Endodermal cell (in vitro differentiated cells): ENCODE results near the gene TAF3. TPM values are rescaled to one million over a fixed set of nuclear protein-coding genes. Genes with fewer than 3 reads are reported as not detected.

Experiments used
- DNase-seq: peaks from one replicate; pipeline ENCODE4 v3.0.0-alpha.2; 2017
- H3K27ac ChIP-seq: 2 replicates; pipeline ENCODE4 v1.5.1; 2013; ENCODE audit warnings: mild to moderate bottlenecking, low read depth, low read length, moderate library complexity
- H3K27me3 ChIP-seq: 2 replicates; pipeline ENCODE4 v1.6.1; 2013; ENCODE audit warnings: mild to moderate bottlenecking, low read length, moderate library complexity; ENCODE audit not compliant: insufficient read depth, control insufficient read depth, poor library complexity, severe bottlenecking
- H3K36me3 ChIP-seq: 2 replicates; pipeline ENCODE4 v1.7.0; 2013; ENCODE audit warnings: mild to moderate bottlenecking, low read length, moderate library complexity; ENCODE audit not compliant: control insufficient read depth, insufficient read depth
- H3K4me1 ChIP-seq: one replicate; pipeline ENCODE4 v1.7.0; 2013; ENCODE audit warnings: low read length; ENCODE audit not compliant: control insufficient read depth, insufficient read depth
- H3K4me3 ChIP-seq: 2 replicates; pipeline ENCODE4 v1.5.1; 2013; ENCODE audit warnings: mild to moderate bottlenecking, low read length, moderate library complexity
- H3K9ac ChIP-seq: 2 replicates; pipeline ENCODE4 v1.6.1; 2013; ENCODE audit warnings: mild to moderate bottlenecking, low read length, moderate library complexity; ENCODE audit not compliant: poor library complexity, severe bottlenecking; ENCODE audit errors: extremely low read depth
- H3K9me3 ChIP-seq: 2 replicates; pipeline ENCODE4 v1.6.1; 2013; ENCODE audit warnings: mild to moderate bottlenecking, low read length, moderate library complexity; ENCODE audit not compliant: control insufficient read depth
- H3K27ac Mint-ChIP-seq: 2 replicates; pipeline ENCODE4 v1.8.0; 2020; ENCODE audit warnings: mixed read lengths
- H3K27me3 Mint-ChIP-seq: 2 replicates; pipeline ENCODE4 v1.8.0; 2021; ENCODE audit warnings: mild to moderate bottlenecking, mixed read lengths; ENCODE audit not compliant: insufficient read depth
- H3K36me3 Mint-ChIP-seq: 2 replicates; pipeline ENCODE4 v1.8.0; 2020; ENCODE audit warnings: low read depth, mixed read lengths
- H3K4me1 Mint-ChIP-seq: 2 replicates; pipeline ENCODE4 v1.8.0; 2020; ENCODE audit warnings: mixed read lengths
- H3K4me3 Mint-ChIP-seq: 2 replicates; pipeline ENCODE4 v1.8.0; 2020; ENCODE audit warnings: mild to moderate bottlenecking, moderate library complexity, mixed read lengths
- H3K9me3 Mint-ChIP-seq: 2 replicates; pipeline ENCODE4 v1.8.0; 2020; ENCODE audit warnings: mild to moderate bottlenecking, mixed read lengths
- WGBS, 2 experiments: methylation state at CpG; one replicate each; pipeline versions ENCODE4 v1.1.5 to v1.1.7; 2013; ENCODE audit warnings: missing lambda C conversion rate in 2 of 2, mixed read lengths in 1 of 2; ENCODE audit not compliant: insufficient coverage in 1 of 2, insufficient read length in 1 of 2; 5-methylcytosine and 5-hydroxymethylcytosine counted together
- total RNA-seq, 2 donors: library from RNA; stranded (reverse); fragmentation: NEBNext Ultra II Directional in 1 of 2; extraction: Animal tissue kit (Norgen Biotek cat#: 25700) in 1 of 2; gene quantifications; 2 replicates in 1 of 2; 3 replicates in 1 of 2; pipeline ENCODE4 v1.2.1, GENCODE V29; 2021
- TF ChIP-seq, protein P1 (sequence below): fragments of 200-600 bp; sonication (generic); conservative IDR thresholded peaks from 2 replicates; pipeline ENCODE4 v1.5.0; 2021; ENCODE audit warnings: antibody characterized with exemption, mild to moderate bottlenecking

The TAF3 gene
- total RNA-seq, 2 donors from 2014 or later, result 9.9 to 10.0 TPM

DNA sequence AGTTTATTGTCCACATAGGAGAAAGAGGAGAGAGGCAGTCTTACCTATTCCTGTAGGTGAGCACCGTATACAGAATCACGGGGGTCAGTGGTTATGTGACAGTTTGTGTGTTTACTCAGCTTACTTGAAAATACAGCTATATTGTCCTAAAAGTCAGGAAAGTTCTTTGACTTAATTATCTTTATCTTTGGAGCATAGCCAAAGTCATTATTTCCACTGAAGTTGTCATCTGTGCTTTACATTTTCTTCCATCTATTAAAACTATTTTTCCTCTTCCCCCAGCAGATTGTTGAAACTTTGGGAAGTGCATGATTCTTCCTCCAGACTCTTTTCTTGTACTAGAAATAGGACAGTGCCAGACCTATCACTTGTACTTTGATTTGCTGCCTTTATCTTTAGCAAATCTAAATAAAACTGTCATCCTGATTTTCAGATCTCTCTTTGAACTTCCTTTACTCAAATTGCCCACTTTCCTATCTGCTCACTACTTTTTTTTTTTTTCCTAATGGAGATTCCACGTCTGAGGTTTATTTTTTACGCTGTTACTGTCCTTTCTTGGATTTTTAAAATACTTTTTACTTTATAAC, 58.3 kb downstream of the TAF3 start:
- Histone ChIP-seq H3K27ac (no peak overlapping the region), H3K36me3 (no peaks in the 10 kb centered on the region), H3K27me3 (no peaks in the 10 kb centered on the region), H3K9ac (no peak overlapping the region), H3K4me3 (no peak overlapping the region), H3K4me1 (peaks cover 24% of the 10 kb centered on the region), H3K9me3 (no peaks in the 10 kb centered on the region)
- no peak overlapping the region for H3K27ac Mint-ChIP-seq
- H3K4me1 Mint-ChIP-seq, result peaks cover 38% of the 10 kb centered on the region
- no peaks in the 10 kb centered on the region for H3K36me3 Mint-ChIP-seq
- 81% methylated on average over 3 of the region's 4 CpGs; no CpG with 5 or more reads in 1 of the 2 experiments for WGBS, 2 experiments
- TF ChIP-seq, protein P1, sequence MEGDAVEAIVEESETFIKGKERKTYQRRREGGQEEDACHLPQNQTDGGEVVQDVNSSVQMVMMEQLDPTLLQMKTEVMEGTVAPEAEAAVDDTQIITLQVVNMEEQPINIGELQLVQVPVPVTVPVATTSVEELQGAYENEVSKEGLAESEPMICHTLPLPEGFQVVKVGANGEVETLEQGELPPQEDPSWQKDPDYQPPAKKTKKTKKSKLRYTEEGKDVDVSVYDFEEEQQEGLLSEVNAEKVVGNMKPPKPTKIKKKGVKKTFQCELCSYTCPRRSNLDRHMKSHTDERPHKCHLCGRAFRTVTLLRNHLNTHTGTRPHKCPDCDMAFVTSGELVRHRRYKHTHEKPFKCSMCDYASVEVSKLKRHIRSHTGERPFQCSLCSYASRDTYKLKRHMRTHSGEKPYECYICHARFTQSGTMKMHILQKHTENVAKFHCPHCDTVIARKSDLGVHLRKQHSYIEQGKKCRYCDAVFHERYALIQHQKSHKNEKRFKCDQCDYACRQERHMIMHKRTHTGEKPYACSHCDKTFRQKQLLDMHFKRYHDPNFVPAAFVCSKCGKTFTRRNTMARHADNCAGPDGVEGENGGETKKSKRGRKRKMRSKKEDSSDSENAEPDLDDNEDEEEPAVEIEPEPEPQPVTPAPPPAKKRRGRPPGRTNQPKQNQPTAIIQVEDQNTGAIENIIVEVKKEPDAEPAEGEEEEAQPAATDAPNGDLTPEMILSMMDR, result no peak
- no peaks in the 10 kb centered on the region for H3K9me3 Mint-ChIP-seq
- no peak for DNase-seq
- H3K4me3 Mint-ChIP-seq, result no peak overlapping the region
- no peaks in the 10 kb centered on the region for H3K27me3 Mint-ChIP-seq

GRCh38 chr10:7881119-7881518, 62.8 kb downstream of the TAF3 start:
- 93 to 100% methylated on average over 1 to 3 of the region's 3 CpGs for WGBS, 2 experiments
- Histone ChIP-seq H3K27ac (no peak overlapping the region), H3K9me3 (no peaks in the 10 kb centered on the region), H3K4me3 (no peak overlapping the region), H3K4me1 (peaks cover 3% of the 10 kb centered on the region), H3K9ac (no peak overlapping the region), H3K27me3 (no peaks in the 10 kb centered on the region), H3K36me3 (no peaks in the 10 kb centered on the region)
- peaks cover 10% of the 10 kb centered on the region for H3K4me1 Mint-ChIP-seq
- no peaks in the 10 kb centered on the region for H3K36me3 Mint-ChIP-seq
- no peaks in the 10 kb centered on the region for H3K27me3 Mint-ChIP-seq
- no peak for DNase-seq
- no peaks in the 10 kb centered on the region for H3K9me3 Mint-ChIP-seq
- TF ChIP-seq, protein P1, result no peak
- H3K27ac Mint-ChIP-seq, result no peak overlapping the region
- no peak overlapping the region for H3K4me3 Mint-ChIP-seq

DNA sequence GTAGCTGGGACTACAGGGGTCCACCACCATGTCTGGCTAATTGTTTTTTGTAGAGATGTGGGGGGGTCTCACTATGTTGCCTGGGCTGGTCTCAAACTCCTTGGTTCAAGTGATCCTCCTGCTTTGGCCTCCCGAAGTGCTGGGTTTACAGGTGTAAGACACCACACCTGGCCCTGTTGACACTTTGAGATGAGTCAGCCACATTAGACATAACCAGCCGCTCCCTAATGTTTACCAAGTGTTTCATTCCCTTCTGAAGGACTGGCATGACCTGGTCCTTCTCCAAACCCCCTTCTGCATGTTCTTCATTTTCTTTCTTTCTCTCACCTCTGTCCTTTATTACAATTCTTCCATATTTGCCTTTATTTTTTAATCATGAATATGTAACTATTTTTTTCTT, 67.8 kb downstream of the TAF3 start:
- TF ChIP-seq, protein P1, result no peak
- Mint-ChIP-seq H3K27me3 (no peaks in the 10 kb centered on the region), H3K4me1 (peaks cover 10% of the 10 kb centered on the region), H3K9me3 (no peaks in the 10 kb centered on the region), H3K27ac (no peak overlapping the region), H3K4me3 (no peak overlapping the region), H3K36me3 (no peaks in the 10 kb centered on the region)
- Histone ChIP-seq H3K27me3 (no peaks in the 10 kb centered on the region), H3K27ac (no peak overlapping the region), H3K9me3 (no peaks in the 10 kb centered on the region), H3K9ac (no peak overlapping the region), H3K4me3 (no peak overlapping the region), H3K36me3 (no peaks in the 10 kb centered on the region), H3K4me1 (no peaks in the 10 kb centered on the region)
- no peak for DNase-seq
- 79 to 95% methylated on average over 2 of the region's 2 CpGs for WGBS, 2 experiments
